AG04449 (cell line): ENCODE data around the gene FAM131C.

ENCODE experiments used
- CTCF ChIA-PET: fragments of 350-600 bp; formaldehyde crosslinking; extraction: SDS; loops from one replicate; lab custom pipeline; 2021; ENCODE audit warnings: antibody characterized with exemption; lab: Yijun Ruan, JAX
- POLR2A ChIA-PET: fragments of 400-600, 350-600 bp; formaldehyde crosslinking; extraction: SDS; loops from one replicate; lab custom pipeline; 2020; ENCODE audit warnings: antibody characterized with exemption, inconsistent platforms; lab: Yijun Ruan, JAX
- DNase-seq: peaks from one replicate; pipeline ENCODE4 v3.0.0-alpha.2; 2010; ENCODE audit warnings: low read depth, low spot score
- H3K4me3 ChIP-seq: 2 replicates; pipeline ENCODE4 v1.5.1; 2011; ENCODE audit warnings: low read depth, mild to moderate bottlenecking, control low read depth, low read length
- CTCF ChIP-seq: IDR thresholded peaks from one replicate; pipeline ENCODE4 v1.5.1; 2011; ENCODE audit warnings: mild to moderate bottlenecking, moderate library complexity, low read length, control low read depth, inconsistent platforms; ENCODE audit not compliant: insufficient read depth; ENCODE audit errors: missing control alignments

FAM131C gene

GRCh38 chr1:16115468-16115983 lies 42.1 kb upstream of the FAM131C start:
- ChIA-PET CTCF (interaction anchor here (1.0 to 1.4 kb wide), 4 partner anchors 8 to 37 kb away, joined by 3 read pairs; no protein-coding TSS in a partner anchor), POLR2A (no interaction called here)

DNA sequence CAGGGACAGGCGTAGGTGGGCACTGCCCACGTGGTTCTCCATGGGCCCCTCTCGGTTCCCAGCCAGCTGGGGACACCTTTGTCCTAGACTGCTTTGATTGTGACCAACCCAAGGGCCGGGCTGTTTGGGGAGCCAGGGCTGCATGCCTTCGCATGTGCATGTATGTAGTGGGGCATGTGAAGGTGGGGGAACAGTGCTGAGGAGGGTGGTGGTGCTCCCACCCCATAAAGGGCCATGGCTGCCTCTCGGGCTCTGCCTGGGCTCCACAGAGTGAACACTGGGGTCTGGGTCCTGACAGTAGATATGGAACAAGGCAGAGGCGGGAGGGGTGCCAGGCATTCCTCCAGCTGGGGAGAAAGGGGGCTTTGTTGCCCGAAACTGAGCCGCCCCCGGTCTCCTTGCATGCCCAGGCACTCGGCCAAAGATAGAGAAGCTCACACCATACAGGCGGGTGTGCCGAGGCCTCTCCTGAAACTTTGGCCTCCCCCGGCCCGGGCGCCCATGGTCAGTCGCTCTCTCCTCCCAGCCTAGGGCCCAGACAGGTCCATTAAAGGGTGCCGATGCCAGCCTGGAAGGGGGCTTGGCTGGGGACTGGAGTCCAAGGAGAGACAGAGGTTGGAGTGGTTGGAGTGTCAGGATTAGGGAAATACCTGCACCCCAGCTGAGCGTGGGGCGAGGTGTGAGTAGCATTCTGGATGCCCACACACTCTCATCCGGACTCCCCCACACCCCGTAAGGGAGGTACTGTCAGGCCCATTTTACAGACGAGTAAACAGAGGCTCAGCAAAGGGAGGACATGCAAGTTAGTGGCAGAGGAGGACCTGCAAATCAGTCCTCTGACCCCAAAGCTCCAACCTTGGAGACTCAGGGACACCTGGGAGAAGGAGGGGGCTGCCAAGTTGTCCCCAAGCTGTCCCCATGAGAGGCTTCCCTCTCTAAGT lies 41.3 kb upstream of the FAM131C start:
- no peak for TF ChIP-seq CTCF
- no peak overlapping the region for H3K4me3 ChIP-seq
- POLR2A ChIA-PET = no interaction called here
- CTCF ChIA-PET = interaction anchor here (1.0 to 1.5 kb wide), 4 partner anchors 7 to 36 kb away, joined by 3 read pairs; no protein-coding TSS in a partner anchor
- DNase-seq = no peak

More at GRCh38 chr1:16115468-16115983, 42.1 kb upstream of the FAM131C start:
- H3K4me3 ChIP-seq = no peak overlapping the region
- DNase-seq = no peak
- no peak for TF ChIP-seq CTCF

DNA sequence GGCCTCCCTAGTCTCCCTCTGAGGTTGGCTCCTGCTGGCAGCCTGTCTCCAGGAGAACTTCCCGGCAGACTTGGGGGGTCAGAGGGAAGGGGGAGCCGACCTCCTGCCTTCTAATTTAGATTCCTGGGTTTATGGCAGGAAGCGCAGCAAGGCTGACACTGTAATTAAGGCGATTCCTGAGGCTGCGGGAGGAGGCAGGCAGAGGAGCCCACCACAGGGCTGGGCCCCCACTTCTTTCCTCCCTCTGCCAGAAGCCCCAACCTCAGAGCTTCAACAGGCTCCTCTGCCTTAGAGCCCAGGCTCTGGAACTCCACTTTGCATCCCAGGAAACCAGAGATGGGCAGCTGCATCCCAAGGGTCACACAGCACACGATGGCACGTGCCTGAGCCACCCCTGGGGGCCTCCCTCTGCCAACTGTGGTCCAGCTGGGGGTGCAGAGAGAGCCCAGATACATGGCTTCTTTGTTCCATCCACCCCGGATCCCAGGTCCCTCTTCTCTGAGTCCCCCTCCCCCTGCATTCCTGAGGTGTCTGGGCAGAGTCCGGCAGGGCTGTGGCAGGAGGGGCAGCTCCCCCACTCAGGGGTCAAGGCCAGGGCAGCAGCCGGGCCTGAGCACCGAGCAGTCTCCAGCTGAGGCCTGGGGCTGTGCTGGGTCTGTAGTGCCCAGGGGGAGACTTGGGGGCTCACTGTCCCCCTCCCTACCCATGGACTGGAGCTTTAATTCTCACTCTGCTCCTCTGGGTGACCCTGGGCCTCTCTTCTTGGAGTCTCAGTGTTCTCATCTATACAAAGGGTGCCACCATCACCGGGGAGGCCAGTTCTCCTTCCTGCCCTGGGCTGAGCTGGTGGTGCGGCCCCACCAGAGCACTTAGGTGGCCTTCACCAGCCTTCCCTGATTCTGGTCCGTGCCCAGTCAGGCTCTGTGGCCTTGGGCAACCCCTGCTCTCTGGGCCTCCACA lies 39.4 kb upstream of the FAM131C start:
- CTCF ChIA-PET = interaction anchor here (1.0 to 9.7 kb wide), 7 partner anchors 10 to 250 kb away, joined by 3 to 80 read pairs (median 3); partner anchors contain the start of gene FAM131C
- DNase-seq = no peak
- POLR2A ChIA-PET = no interaction called here
- H3K4me3 ChIP-seq = no peak overlapping the region
- TF ChIP-seq CTCF = no peak

- H3K4me3 ChIP-seq = no peak overlapping the region
- POLR2A ChIA-PET = no interaction called here
- no peak for DNase-seq
- CTCF ChIA-PET = interaction anchor here (1.0 to 9.7 kb wide), 6 partner anchors 11 to 251 kb away, joined by 3 to 80 read pairs (median 4); partner anchors contain the start of gene FAM131C
- no peak for TF ChIP-seq CTCF
Measured at GRCh38 chr1:16111771-16112595, 38.5 kb upstream of the FAM131C start.

DNA sequence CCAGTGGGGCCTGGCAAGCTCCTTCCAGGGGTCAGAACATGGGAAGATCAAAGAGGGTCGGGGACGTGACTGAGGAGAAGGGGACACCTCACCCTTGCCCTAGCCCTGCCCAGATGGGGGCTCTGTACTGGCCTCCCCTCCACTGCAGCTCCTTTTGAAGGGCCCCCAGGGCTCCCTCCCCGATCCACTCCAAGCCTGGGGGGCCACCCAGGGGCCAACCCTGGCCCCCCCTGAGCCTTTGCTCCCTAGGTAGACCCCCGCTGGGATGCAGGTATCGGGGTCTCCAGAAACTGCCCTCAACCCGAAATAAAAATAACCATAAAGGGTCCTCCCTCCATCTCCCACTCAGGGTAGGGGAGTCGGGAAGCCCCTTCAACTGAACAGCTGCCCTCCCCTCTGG lies 37.4 kb upstream of the FAM131C start:
- no peak for TF ChIP-seq CTCF
- no peak overlapping the region for H3K4me3 ChIP-seq
- no peak for DNase-seq
- ChIA-PET CTCF (interaction anchor here (9.7 kb wide), 1 partner anchor 28 kb away, joined by 80 read pairs; no protein-coding TSS in a partner anchor), POLR2A (no interaction called here)
